GM19351 (cell line): ENCODE measurements around the gene CITED1.

ENCODE experiments used
- ATAC-seq: cut with Tn5 transposase; IDR thresholded peaks from one replicate; pipeline ENCODE4 v1.9.1; 2021; ENCODE audit warnings: mild to moderate bottlenecking, moderate library complexity; ENCODE audit not compliant: unreplicated experiment

Gene CITED1

GRCh38 chrX:72309297-72310071 is 3.8 kb upstream of the CITED1 start:
- no peak for ATAC-seq

- ATAC-seq = peak; percentile 40
Observed at GRCh38 chrX:72308566-72309296, 3.0 kb upstream of the CITED1 start.

DNA sequence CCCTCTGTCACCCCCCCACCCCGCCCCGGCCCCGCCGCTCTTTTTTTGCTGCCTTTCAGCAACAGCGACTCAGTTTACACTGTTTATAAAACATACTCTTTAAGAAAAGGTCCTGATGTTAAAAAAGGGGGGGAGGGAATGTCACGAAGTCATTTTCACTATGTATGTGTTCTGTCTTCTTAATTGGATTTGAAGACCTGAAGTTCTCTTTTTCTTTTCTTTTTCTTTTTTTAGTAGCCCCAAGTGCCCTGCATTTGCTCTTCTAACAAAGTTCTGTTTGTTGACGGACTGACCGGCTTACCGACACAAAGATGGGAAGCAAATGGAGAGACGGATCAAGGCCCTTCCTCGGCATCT is 2.5 kb upstream of the CITED1 start:
- ATAC-seq = no peak

- ATAC-seq = no peak
Observed at GRCh38 chrX:72307646-72308051, 1.9 kb upstream of the CITED1 start.

DNA sequence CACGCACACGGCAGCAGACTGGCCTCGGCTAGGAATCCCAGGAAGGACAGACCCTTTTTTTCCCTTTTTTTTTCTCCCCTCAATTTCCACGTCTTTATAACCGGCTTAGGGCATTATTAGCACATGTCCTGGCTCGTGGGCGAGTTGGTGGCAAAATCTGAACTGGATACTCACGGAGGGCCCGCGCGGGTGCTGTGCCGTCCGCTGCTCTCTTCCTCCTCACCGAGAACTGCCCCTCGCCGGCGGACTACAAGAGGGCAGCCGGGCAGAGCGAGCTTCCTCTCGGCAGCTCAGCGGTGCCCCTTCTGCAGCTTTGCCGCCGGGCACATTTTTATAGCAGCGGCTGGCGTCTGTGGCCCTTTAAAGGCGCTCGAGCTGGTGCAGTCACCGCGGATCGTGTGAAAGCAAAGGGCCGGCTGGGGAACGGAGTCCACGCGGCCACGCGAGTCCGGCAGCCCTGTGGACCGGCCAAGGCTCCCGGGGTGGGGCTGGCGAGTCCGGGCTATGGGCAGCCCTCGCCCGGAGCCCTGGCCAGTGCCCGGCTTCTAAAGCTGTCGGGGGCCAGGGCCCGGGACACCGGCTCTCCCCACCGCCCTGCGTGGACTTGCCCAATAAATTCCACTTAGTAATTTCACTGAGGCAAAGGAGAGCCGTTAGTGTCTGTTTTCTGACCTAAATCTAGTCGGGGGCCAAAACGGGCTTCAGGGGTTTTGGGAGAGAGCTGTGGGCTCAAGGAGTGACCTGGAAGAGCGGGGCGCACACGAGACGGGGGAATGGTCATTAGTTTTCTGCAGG is 1.3 kb upstream of the CITED1 start:
- ATAC-seq = peak; percentile 64

DNA sequence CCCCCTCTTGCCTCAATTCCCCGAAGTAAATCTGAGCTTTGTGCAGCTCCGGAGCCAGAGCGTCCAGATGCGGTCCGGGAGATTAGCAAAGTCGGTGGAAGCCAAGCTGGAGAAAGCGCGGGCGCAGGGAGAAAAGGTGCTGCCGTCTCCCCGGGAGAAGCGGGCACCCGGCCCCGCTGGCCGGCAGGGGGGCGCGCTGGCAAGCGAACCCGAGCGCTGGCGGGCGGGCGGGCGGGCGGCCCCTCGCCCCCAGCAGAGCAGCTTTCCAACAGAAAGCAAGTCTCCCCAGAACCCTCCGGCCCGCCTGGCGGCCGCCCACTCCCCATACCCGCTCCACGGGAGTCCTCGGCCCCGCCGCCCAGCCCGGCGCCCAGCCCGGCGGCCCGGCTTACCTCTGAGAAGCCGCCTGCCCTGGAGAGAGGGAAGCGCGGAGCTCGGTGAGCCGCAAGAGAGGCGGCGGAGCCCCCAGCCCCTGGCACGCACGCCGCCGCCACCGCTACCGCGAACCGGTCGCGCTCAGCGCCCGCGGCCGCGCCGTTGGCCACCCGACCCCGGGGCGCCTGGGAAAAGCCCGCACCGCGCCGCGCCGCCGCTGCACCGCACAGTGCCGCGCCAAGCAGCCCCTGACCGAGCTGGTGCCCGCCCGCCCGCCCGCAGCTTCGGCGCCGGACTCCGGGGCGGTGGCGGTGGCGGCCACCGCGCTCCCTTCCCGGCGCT is 529 bp upstream of the CITED1 start:
- ATAC-seq = no peak

DNA sequence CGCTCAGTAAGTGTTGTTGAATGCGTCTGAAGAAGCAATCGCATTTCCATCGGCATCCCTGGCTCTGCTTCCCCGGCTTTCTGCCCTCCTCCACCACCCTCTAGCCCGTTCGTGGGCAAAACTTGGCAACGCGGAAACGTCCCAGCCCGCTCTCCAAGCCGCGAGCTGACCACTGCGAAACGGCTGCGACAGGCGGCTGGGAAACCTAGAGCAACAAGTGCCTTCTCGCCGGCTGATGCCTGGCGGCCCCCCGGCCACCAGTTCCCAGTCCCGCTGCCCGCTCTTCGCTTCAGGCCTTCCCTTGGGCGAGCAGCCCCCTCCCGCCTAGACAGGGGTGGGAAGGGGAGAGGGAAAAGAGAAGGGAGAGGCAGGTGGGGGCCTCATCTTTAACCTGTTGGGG is 837 bp downstream of the CITED1 start:
- no peak for ATAC-seq

DNA sequence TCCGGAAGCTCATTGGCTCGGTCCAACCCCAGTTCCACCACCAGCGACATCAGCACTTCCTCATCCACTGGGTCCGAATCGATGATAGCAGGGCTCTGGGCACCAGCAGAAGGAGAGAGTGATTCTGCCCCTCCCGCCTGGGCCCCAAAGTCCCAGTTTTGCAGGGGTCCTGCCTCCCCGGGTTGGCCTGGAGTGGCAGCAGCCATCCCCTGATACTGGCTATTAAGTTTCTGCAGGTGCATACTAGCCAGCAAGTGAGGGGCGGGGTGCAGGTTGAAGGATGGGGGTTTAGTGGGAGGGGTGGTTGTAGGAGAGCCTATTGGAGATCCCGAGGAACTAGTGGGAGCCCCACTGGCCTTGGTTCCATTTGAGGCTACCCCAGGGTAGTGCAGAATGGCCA is 3.9 kb downstream of the CITED1 start:
- no peak for ATAC-seq

- ATAC-seq = no peak
Observed at GRCh38 chrX:72299891-72300630, 5.7 kb downstream of the CITED1 start.

GRCh38 chrX:72297953-72298730 is 7.6 kb downstream of the CITED1 start:
- ATAC-seq = peak; percentile 78

DNA sequence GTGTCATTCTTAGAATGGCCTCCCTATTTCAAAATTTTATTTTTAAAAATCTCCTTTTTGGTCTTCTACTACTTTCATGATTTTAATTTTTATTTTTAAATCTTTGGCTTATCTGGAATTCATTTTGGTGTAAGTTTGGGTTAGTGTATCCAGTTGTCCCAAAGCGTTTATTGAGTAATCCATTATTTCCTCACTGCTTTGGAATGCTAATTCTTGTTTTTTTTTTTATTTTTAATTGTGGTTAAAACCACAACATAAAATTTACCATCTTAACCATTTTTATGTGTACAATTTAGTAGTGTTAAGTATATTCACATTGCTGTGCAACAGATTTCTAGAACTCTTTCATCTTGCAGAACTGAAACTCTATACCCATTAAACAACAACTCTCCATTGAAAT is 8.7 kb downstream of the CITED1 start:
- no peak for ATAC-seq

DNA sequence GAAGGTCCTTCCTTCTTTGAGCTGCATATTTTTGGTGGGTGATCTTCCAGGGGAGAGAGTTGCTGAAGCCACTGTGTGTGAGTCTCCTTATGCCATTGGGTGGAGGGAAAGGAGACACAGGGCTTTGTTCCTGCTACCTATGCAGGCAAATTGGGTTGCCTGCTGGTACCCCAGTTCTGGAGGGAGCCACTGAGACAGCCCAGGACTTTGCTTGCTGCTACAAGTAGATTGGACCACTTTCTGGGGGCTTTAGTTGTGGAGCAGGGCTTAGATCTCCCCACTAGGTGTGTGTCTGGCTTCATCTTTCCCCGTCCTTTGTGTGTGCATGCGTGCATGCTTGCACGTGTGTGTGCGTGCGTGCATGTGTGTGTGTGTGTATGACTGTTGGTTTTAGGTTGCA is 10.0 kb downstream of the CITED1 start:
- no peak for ATAC-seq

DNA sequence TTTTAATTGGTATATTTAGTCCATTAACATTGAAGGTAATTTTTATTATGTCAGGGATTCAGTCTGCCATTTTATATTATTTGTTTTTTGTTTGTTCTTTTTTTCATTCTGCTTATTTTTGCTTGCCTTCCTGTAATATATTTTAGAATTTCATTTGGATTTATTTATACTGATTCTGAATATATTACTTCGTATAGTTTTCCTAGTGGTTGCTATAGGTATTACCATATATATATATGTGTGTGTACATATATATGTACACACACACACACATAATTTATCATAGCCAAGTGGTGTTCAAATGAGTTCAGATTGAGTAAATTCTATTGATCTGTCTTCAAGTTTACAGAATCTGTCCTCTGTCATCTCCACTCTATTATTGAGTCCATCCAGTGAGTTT is 11.2 kb downstream of the CITED1 start:
- no peak for ATAC-seq

DNA sequence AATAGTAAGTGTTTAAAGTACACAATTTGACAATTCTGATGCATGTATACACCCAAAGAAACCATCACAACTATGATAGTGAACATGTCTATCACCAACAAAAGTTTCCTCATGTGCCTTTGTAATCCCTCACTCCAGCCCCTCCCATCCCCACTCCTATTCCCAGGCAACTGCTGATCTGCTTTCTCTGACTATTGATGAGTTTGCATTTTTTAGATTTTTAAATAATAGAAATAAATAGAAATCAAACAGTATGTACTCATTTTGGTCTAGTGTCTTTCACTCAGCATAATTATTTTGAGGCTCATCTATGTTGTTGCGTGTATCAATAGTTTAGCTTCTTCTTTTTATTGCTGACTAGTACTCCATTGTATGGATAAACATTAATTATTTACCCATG is 23.4 kb downstream of the CITED1 start:
- ATAC-seq = no peak

DNA sequence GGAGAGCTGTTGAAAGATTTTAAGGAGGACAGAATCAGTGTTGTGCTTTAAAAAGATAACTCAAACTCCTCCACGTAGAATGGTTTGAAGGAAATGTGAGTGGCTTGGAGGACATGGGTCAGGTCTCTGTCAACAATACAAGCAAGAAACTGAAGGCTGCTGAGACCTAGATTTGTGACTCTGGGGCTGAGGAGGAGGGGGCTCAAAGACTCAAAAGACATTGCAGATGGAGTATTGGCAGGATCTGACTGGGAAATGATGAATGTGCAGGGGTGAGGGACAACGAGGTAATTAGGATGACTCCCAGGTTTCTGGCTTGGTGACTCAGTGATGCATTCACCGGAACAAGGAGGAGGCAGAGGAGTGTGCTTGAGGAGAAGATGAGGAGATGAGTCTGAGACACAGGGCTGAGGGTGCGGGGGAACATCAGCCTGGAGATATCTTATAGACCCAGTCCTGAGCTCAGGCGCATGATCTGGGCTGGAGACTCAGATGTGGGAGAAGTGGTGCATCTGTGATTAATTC is 25.3 kb downstream of the CITED1 start:
- ATAC-seq = no peak

GRCh38 chrX:72276478-72276953 is 29.2 kb downstream of the CITED1 start:
- peak; percentile 0 for ATAC-seq

- ATAC-seq = no peak
Observed at GRCh38 chrX:72274526-72274925, 31.2 kb downstream of the CITED1 start.

GRCh38 chrX:72273718-72274117 is 32.0 kb downstream of the CITED1 start:
- no peak for ATAC-seq

GRCh38 chrX:72272868-72273267 is 32.8 kb downstream of the CITED1 start:
- ATAC-seq = no peak
